Gastroesophageal sphincter (tissue), 4 donors: Measurements from ENCODE around the gene THAP4. TPM values are rescaled to one million over a fixed set of nuclear protein-coding genes. Genes with fewer than 3 reads are reported as not detected.

Experiments
- ATAC-seq: fragments of 150-250 bp; one replicate; pipeline ENCODE4 v1.9.1; 2016; ENCODE audit warnings: mild to moderate bottlenecking, moderate library complexity
- H3K27ac ChIP-seq, 4 donors: fragments of 200-600 bp; sonication (generic) in 3 of 4; 1 replicate in 3 of 4; 2 replicates in 1 of 4; pipeline ENCODE4 v1.5.1; 2016 to 2019
- H3K27me3 ChIP-seq: fragments of 200-600 bp; sonication (generic); one replicate; pipeline ENCODE4 v1.5.1; 2019
- H3K36me3 ChIP-seq, 2 donors: fragments of 200-600 bp; sonication (generic); one replicate each; pipeline ENCODE4 v1.5.1; 2019; ENCODE audit warnings: control low read depth in 1 of 2
- H3K4me1 ChIP-seq, 3 donors: fragments of 200-600 bp; sonication (generic); 1 replicate in 2 of 3; 2 replicates in 1 of 3; pipeline ENCODE4 v1.5.1; 2016 to 2019; ENCODE audit warnings: control low read depth in 2 of 3
- H3K4me3 ChIP-seq, 2 donors: fragments of 200-600 bp; sonication (generic); one replicate each; pipeline ENCODE4 v1.5.1; 2019; ENCODE audit warnings: mild to moderate bottlenecking in 1 of 2, moderate library complexity in 1 of 2
- H3K9me3 ChIP-seq, 3 donors: fragments of 200-600 bp; sonication (generic); one replicate each; pipeline ENCODE4 v1.5.1; 2017 to 2019; ENCODE audit warnings: control low read depth in 2 of 3
- CTCF ChIP-seq, 4 experiments: fragments of 200-600 bp in 2 of 4; fragments of 450-650 bp in 2 of 4; sonication (generic) in 1 of 4; IDR thresholded peaks; one replicate each; pipeline ENCODE4 v1.5.1; 2017 to 2019; ENCODE audit warnings: antibody characterized with exemption in 4 of 4, mild to moderate bottlenecking in 2 of 4, moderate library complexity in 2 of 4
- EP300 ChIP-seq: sonication (generic); formaldehyde crosslinking; IDR thresholded peaks from one replicate; pipeline ENCODE4 v1.6.1; 2017; ENCODE audit warnings: antibody characterized with exemption, mild to moderate bottlenecking
- POLR2A ChIP-seq, 2 donors: fragments of 450-650 bp; IDR thresholded peaks; one replicate each; pipeline ENCODE4 v1.6.1; 2017; ENCODE audit warnings: antibody characterized with exemption in 2 of 2, mild to moderate bottlenecking in 2 of 2, moderate library complexity in 1 of 2
- POLR2AphosphoS5 ChIP-seq: sonication (generic); formaldehyde crosslinking; IDR thresholded peaks from one replicate; pipeline ENCODE4 v1.6.1; 2017; ENCODE audit warnings: antibody characterized with exemption
- WGBS, 2 donors: methylation state at CpG; one replicate each; pipeline ENCODE4 v1.1.5; 2018; ENCODE audit warnings: low coverage in 1 of 2; 5-methylcytosine and 5-hydroxymethylcytosine counted together
- total RNA-seq, 4 donors: library from RNA; depleted of rRNA; stranded (reverse); fragments of >200 nt; gene quantifications; one replicate each; pipeline ENCODE4 v1.1.0, GENCODE V29; 2016

Gene THAP4
- total RNA-seq, 4 donors from 2014 or later = 36.0 to 68.4 (median 43.0) TPM

- peaks cover 0 to 36% (median 8%) of the 10 kb centered on the region in 3 donors for H3K4me1 ChIP-seq
- H3K27ac ChIP-seq = peak overlapping the region in 2 of 4 donors; percentile 37 to 64
- no peak overlapping the region for H3K4me3 ChIP-seq
- TF ChIP-seq POLR2A (IDR thresholded peaks at IDR 0.05) (no peak), EP300 (no peak), CTCF (IDR thresholded peaks at IDR 0.05) (no peak), POLR2AphosphoS5 (no peak)
- H3K36me3 ChIP-seq = no peaks in the 10 kb centered on the region
- 40 to 87% methylated on average over 2 to 4 of the region's 21 CpGs for WGBS, 2 donors
- peaks cover 5% of the 10 kb centered on the region for H3K27me3 ChIP-seq
- peak; percentile 6 for ATAC-seq
- peaks cover 0 to 2% (median 0%) of the 10 kb centered on the region in 3 donors for H3K9me3 ChIP-seq
Measured at GRCh38 chr2:241550616-241551580, 86.1 kb downstream of the THAP4 start.

- Histone ChIP-seq H3K4me3 (no peak overlapping the region), H3K27ac (no peak overlapping the region), H3K9me3 (no peaks in the 10 kb centered on the region), H3K27me3 (peaks cover 9% of the 10 kb centered on the region), H3K36me3 (no peaks in the 10 kb centered on the region), H3K4me1 (peaks cover 0 to 47% (median 8%) of the 10 kb centered on the region in 3 donors)
- no CpG with 5 or more reads among the region's 3 CpGs for WGBS, 2 donors
- no peak for TF ChIP-seq POLR2AphosphoS5
- ATAC-seq = no peak
Measured at GRCh38 chr2:241548451-241548835, 88.5 kb downstream of the THAP4 start.

GRCh38 chr2:241547781-241548450 is 89.0 kb downstream of the THAP4 start:
- WGBS, 2 donors = 87% methylated on average over 3 of the region's 16 CpGs; no CpG with 5 or more reads in 1 of the 2 donors
- Histone ChIP-seq H3K4me3 (no peak overlapping the region), H3K27ac (no peak overlapping the region), H3K27me3 (peaks cover 14% of the 10 kb centered on the region), H3K4me1 (peaks cover 0 to 47% (median 8%) of the 10 kb centered on the region in 3 donors), H3K36me3 (no peaks in the 10 kb centered on the region), H3K9me3 (no peaks in the 10 kb centered on the region)
- TF ChIP-seq EP300 (no peak), CTCF (IDR thresholded peaks at IDR 0.05) (no peak), POLR2AphosphoS5 (no peak), POLR2A (IDR thresholded peaks at IDR 0.05) (no peak)
- ATAC-seq = no peak

GRCh38 chr2:241546771-241547498 is 90.0 kb downstream of the THAP4 start:
- H3K36me3 ChIP-seq = no peaks in the 10 kb centered on the region
- no peak overlapping the region for H3K4me3 ChIP-seq
- WGBS, 2 donors = 35 to 38% methylated on average over 13 to 16 of the region's 25 CpGs
- peaks cover 24% of the 10 kb centered on the region for H3K27me3 ChIP-seq
- TF ChIP-seq EP300 (no peak), CTCF (IDR thresholded peaks at IDR 0.05) (no peak), POLR2AphosphoS5 (no peak), POLR2A (IDR thresholded peaks at IDR 0.05) (no peak)
- no peak for ATAC-seq
- H3K4me1 ChIP-seq = peaks cover 0 to 51% (median 10%) of the 10 kb centered on the region in 3 donors
- H3K27ac ChIP-seq = no peak overlapping the region
- no peaks in the 10 kb centered on the region for H3K9me3 ChIP-seq
